Endothelial cell (in vitro differentiated cells): ENCODE results near the gene STEAP3. TPM values are rescaled to one million over a fixed set of nuclear protein-coding genes. Genes with fewer than 3 reads are reported as not detected.
"Not testable (repeated sequence)": the region's sequence is repeated elsewhere in the genome, so short reads cannot be mapped to it uniquely, and the experiment has no call there.

ENCODE experiments used
- DNase-seq: peaks from one replicate; pipeline ENCODE4 v3.0.0; 2021; ENCODE audit warnings: low spot score
- H3K27ac Mint-ChIP-seq: one replicate; pipeline ENCODE4 v1.8.0; 2021; ENCODE audit warnings: mixed read lengths, inconsistent platforms; ENCODE audit not compliant: unreplicated experiment
- H3K27me3 Mint-ChIP-seq: one replicate; pipeline ENCODE4 v1.8.0; 2021; ENCODE audit warnings: mild to moderate bottlenecking, moderate library complexity, mixed read lengths, inconsistent platforms; ENCODE audit not compliant: unreplicated experiment
- H3K36me3 Mint-ChIP-seq: one replicate; pipeline ENCODE4 v1.8.0; 2021; ENCODE audit warnings: mild to moderate bottlenecking, low read depth, mixed read lengths, inconsistent platforms; ENCODE audit not compliant: unreplicated experiment
- H3K4me1 Mint-ChIP-seq: one replicate; pipeline ENCODE4 v1.8.0; 2021; ENCODE audit warnings: mild to moderate bottlenecking, mixed read lengths, inconsistent platforms; ENCODE audit not compliant: unreplicated experiment
- H3K4me3 Mint-ChIP-seq: one replicate; pipeline ENCODE4 v1.8.0; 2021; ENCODE audit warnings: mild to moderate bottlenecking, mixed read lengths, inconsistent platforms; ENCODE audit not compliant: unreplicated experiment
- H3K9me3 Mint-ChIP-seq: one replicate; pipeline ENCODE4 v1.8.0; 2021; ENCODE audit warnings: mixed read lengths, inconsistent platforms; ENCODE audit not compliant: unreplicated experiment
- total RNA-seq: library from RNA; stranded (reverse); fragmentation: NEBNext Ultra II Directional; extraction: Animal tissue kit (Norgen Biotek cat#: 25700); gene quantifications from one replicate; pipeline ENCODE4 v1.2.1, GENCODE V29; 2021; ENCODE audit not compliant: unreplicated experiment
- TF ChIP-seq, protein P1 (sequence below): fragments of 200-600 bp; sonication (generic); IDR thresholded peaks from one replicate; pipeline ENCODE4 v1.5.0; 2021; ENCODE audit warnings: antibody characterized with exemption; ENCODE audit not compliant: unreplicated experiment

Gene STEAP3
- total RNA-seq, 1 donor from 2014 or later = 17.9 TPM

DNA sequence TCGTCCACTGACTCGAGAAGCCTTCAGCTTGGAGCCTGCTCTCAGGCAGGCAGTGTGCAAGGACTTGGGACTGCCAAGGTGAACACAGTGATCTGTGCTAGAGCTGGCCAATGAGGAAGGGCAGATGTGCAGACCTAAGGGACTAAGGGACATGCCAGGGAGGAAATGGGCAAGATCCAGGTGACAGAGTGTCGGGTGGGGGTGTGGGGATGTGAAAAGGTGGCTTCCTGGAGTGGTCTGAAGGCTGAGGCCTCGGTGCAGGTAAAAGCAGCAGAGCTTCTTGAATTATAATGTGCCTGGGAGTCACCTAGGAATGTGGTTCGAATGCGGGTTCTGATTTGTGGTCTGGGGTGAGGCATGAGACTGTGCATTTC is 42.0 kb downstream of the STEAP3 start:
- Mint-ChIP-seq H3K4me1 (peaks cover 19% of the 10 kb centered on the region), H3K36me3 (peaks cover 7% of the 10 kb centered on the region), H3K27me3 (peaks cover 6% of the 10 kb centered on the region), H3K9me3 (no peaks in the 10 kb centered on the region), H3K27ac (no peak overlapping the region), H3K4me3 (no peak overlapping the region)
- no peak for DNase-seq
- TF ChIP-seq, protein P1, sequence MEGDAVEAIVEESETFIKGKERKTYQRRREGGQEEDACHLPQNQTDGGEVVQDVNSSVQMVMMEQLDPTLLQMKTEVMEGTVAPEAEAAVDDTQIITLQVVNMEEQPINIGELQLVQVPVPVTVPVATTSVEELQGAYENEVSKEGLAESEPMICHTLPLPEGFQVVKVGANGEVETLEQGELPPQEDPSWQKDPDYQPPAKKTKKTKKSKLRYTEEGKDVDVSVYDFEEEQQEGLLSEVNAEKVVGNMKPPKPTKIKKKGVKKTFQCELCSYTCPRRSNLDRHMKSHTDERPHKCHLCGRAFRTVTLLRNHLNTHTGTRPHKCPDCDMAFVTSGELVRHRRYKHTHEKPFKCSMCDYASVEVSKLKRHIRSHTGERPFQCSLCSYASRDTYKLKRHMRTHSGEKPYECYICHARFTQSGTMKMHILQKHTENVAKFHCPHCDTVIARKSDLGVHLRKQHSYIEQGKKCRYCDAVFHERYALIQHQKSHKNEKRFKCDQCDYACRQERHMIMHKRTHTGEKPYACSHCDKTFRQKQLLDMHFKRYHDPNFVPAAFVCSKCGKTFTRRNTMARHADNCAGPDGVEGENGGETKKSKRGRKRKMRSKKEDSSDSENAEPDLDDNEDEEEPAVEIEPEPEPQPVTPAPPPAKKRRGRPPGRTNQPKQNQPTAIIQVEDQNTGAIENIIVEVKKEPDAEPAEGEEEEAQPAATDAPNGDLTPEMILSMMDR = no peak

DNA sequence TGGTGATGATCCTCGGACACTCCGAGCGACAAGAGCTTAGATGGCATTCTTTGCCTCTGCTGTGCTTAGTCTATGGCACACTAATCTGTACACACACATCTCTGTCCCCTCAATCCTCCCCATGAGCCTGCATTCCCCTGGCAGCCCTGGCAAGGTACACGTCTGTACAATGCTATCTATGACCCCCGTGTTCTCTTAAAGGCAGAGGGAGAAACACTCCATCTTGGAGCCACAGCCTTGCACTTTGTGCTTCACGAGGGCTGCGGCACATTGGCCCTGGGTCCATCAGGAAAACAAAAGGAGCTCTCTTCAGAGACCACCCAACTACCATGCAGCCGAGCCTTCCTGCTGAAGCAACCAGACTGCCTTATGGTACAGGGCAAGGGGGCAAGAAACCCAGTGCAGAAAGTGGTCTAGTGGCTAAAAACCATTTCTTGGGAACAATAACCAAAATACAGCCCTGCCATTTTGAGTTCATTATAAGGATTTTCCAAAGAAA is 42.5 kb downstream of the STEAP3 start:
- DNase-seq = no peak
- H3K4me1 Mint-ChIP-seq = peaks cover 19% of the 10 kb centered on the region
- H3K4me3 Mint-ChIP-seq = no peak overlapping the region

DNA sequence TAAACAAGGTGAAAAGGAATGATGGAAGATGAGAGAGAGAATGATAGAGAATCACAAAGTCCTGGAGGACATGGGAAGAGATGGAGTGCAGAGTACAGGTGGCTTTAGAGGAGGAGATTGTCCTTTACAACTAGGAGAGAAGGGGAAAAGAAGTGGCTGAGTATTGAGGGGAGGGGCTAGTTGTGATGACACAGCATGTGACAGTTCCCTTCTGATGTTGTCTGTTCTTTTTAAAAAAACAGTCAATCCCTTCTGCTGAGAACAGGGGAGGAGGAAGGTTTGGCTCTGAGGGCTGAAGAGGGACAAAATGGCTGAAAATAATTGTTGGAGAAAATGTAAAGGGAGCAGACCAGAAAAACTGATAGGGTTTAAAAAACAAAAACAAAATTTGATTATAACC is 44.0 kb downstream of the STEAP3 start:
- Mint-ChIP-seq H3K36me3 (peaks cover 4% of the 10 kb centered on the region), H3K9me3 (no peaks in the 10 kb centered on the region), H3K4me1 (peaks cover 16% of the 10 kb centered on the region), H3K27me3 (peaks cover 6% of the 10 kb centered on the region), H3K4me3 (no peak overlapping the region), H3K27ac (no peak overlapping the region)
- TF ChIP-seq, protein P1 = no peak
- no peak for DNase-seq

More for the DNA sequence above, 42.5 kb downstream of the STEAP3 start:
- Mint-ChIP-seq H3K27me3 (peaks cover 6% of the 10 kb centered on the region), H3K36me3 (peaks cover 7% of the 10 kb centered on the region), H3K27ac (no peak overlapping the region), H3K9me3 (no peaks in the 10 kb centered on the region)
- TF ChIP-seq, protein P1 = no peak

DNA sequence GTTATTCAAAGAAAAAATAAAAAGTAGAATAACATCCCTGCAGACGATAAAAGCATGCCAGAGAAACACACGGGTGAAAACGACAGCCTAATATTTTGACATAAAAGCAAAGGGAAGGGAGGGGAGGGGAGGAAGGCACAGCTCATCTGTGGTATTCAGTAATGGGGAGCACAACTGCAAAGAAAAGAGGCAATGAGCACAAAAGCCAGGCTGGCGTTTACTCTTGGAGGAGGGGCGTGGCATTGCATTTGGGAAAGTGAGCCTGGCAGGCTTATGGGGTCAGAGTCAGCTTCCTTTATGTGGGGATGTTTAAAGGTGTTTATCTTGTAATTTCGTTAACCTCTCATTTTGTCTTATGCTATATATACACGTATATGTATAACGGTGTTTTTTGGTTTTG is 53.2 kb downstream of the STEAP3 start:
- no peaks in the 10 kb centered on the region for H3K36me3 Mint-ChIP-seq
- no peak overlapping the region for H3K4me3 Mint-ChIP-seq
- TF ChIP-seq, protein P1 = no peak
- no peak overlapping the region for H3K27ac Mint-ChIP-seq
- no peaks in the 10 kb centered on the region for H3K4me1 Mint-ChIP-seq
- DNase-seq = no peak
- peaks cover 1% of the 10 kb centered on the region for H3K27me3 Mint-ChIP-seq
- no peaks in the 10 kb centered on the region for H3K9me3 Mint-ChIP-seq

- not testable (repeated sequence) for H3K27me3 Mint-ChIP-seq, H3K27ac Mint-ChIP-seq, H3K36me3 Mint-ChIP-seq, H3K9me3 Mint-ChIP-seq, H3K4me1 Mint-ChIP-seq, DNase-seq, H3K4me3 Mint-ChIP-seq
These were observed 54.8 kb downstream of the STEAP3 start for GRCh38 chr2:119278385-119278784.
